ENCODE measurements around the gene ADARB2. TPM values are rescaled to one million over a fixed set of nuclear protein-coding genes. Genes with fewer than 3 reads are reported as not detected.

The ADARB2 gene
- total and polyA plus RNA-seq, 3 donors from 2014 or later: 8.5 to 13.0 (median 10.4) TPM

- TF ChIP-seq POLR2A (IDR thresholded peaks at IDR 0.05): no peak
- TF ChIP-seq, protein P1, sequence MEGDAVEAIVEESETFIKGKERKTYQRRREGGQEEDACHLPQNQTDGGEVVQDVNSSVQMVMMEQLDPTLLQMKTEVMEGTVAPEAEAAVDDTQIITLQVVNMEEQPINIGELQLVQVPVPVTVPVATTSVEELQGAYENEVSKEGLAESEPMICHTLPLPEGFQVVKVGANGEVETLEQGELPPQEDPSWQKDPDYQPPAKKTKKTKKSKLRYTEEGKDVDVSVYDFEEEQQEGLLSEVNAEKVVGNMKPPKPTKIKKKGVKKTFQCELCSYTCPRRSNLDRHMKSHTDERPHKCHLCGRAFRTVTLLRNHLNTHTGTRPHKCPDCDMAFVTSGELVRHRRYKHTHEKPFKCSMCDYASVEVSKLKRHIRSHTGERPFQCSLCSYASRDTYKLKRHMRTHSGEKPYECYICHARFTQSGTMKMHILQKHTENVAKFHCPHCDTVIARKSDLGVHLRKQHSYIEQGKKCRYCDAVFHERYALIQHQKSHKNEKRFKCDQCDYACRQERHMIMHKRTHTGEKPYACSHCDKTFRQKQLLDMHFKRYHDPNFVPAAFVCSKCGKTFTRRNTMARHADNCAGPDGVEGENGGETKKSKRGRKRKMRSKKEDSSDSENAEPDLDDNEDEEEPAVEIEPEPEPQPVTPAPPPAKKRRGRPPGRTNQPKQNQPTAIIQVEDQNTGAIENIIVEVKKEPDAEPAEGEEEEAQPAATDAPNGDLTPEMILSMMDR (IDR thresholded peaks at IDR 0.05): no peak
- intact Hi-C loops (cut with DNase I; ENCODE audit: low total_unique reads): no loop called here
Measured at GRCh38 chr10:1452777-1453176, 284.5 kb downstream of the ADARB2 start.

GRCh38 chr10:1451941-1452340 lies 285.4 kb downstream of the ADARB2 start:
- no peaks in the 10 kb centered on the region for H3K4me1 ChIP-seq
- H3K36me3 ChIP-seq (ENCODE audit: low read depth, missing control alignments): no peaks in the 10 kb centered on the region
- no peaks in the 10 kb centered on the region for H3K27me3 ChIP-seq
- no peak for TF ChIP-seq POLR2A (IDR thresholded peaks at IDR 0.05)
- TF ChIP-seq, protein P1 (IDR thresholded peaks at IDR 0.05): no peak
- H3K27ac ChIP-seq: no peak overlapping the region
- H3K9me3 ChIP-seq: no peaks in the 10 kb centered on the region
- DNase-seq: no peak
- 81 to 92% methylated on average over 7 of the region's 7 CpGs for WGBS, 2 donors
- no peak overlapping the region for H3K4me3 ChIP-seq
- intact Hi-C loops (cut with DNase I; ENCODE audit: low total_unique reads): no loop called here

More at GRCh38 chr10:1452777-1453176, 284.5 kb downstream of the ADARB2 start:
- no peak for DNase-seq
- Histone ChIP-seq H3K27ac (no peak overlapping the region), H3K4me1 (no peaks in the 10 kb centered on the region), H3K9me3 (no peaks in the 10 kb centered on the region), H3K36me3 (ENCODE audit: low read depth, missing control alignments) (no peaks in the 10 kb centered on the region), H3K27me3 (no peaks in the 10 kb centered on the region), H3K4me3 (no peak overlapping the region)
- 52 to 68% methylated on average over 7 to 8 of the region's 8 CpGs for WGBS, 2 donors

DNA sequence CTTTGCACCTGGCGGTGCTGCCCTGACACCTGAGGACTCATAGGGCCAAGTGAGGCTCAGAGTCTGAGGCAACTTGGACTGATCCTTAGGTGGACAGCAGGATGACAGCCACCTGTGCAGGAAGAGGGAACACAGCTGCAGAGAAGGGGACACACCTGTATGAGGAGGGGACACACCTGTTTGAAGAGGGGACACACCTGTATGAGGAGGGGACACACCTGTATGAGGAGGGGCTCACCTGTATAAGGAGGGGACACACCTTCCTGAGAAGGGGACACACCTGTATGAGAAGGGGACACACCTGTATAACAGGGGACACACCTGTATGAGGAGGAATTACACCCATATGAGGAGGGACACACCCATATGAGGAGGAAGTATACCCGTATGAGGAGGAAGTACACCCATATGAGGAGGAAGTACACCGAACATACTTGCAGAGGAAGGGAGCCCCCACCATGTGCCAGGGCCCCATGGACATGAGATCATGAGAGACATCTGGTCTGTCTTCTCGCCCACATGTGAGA lies 285.9 kb downstream of the ADARB2 start:
- intact Hi-C loops (cut with DNase I; ENCODE audit: low total_unique reads): no loop called here
- no peak for DNase-seq
- TF ChIP-seq POLR2A (IDR thresholded peaks at IDR 0.05): no peak
- TF ChIP-seq, protein P1 (IDR thresholded peaks at IDR 0.05): no peak
- Histone ChIP-seq H3K27ac (no peak overlapping the region), H3K4me1 (no peaks in the 10 kb centered on the region), H3K27me3 (no peaks in the 10 kb centered on the region), H3K36me3 (ENCODE audit: low read depth, missing control alignments) (no peaks in the 10 kb centered on the region), H3K4me3 (no peak overlapping the region), H3K9me3 (no peaks in the 10 kb centered on the region)
- WGBS, 2 donors: 73 to 79% methylated on average over 4 of the region's 4 CpGs

DNA sequence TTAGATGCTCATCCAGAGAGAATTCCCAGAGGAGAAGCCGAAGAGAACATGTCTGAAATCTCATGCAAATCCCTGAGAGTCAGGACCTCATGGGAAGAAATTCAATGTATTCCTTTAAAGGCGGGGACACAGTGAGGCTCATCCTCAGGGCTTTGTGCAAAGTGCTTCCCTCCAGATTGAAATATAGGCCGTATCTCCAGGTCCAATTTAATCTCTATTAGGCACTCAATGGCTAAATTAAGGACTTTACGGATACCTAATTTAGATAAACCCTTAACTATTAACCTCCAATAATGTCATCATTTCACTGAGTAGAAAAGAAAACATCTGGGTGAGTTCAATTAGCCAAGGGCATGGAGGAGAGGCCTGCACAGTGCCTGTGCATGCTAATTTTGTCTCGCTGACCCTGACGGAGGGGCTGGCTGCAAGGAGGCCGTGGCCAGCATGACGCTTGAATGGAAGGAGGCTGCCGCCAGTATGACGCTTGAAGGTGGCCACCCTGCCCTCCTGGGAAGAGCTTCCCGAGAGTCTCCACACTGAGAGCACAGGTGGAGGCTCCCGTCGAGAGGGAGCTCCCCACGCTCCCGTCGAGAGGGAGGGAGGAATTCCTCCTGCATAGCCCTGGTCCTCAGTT lies 287.6 kb downstream of the ADARB2 start:
- no peak for TF ChIP-seq POLR2A (IDR thresholded peaks at IDR 0.05)
- TF ChIP-seq, protein P1 (IDR thresholded peaks at IDR 0.05): no peak
- H3K4me1 ChIP-seq: no peaks in the 10 kb centered on the region
- DNase-seq: no peak
- H3K36me3 ChIP-seq (ENCODE audit: low read depth, missing control alignments): no peaks in the 10 kb centered on the region
- H3K9me3 ChIP-seq: no peaks in the 10 kb centered on the region
- no peak overlapping the region for H3K4me3 ChIP-seq
- 39 to 49% methylated on average over 16 of the region's 16 CpGs for WGBS, 2 donors
- H3K27ac ChIP-seq: no peak overlapping the region
- intact Hi-C loops (cut with DNase I; ENCODE audit: low total_unique reads): no loop called here
- H3K27me3 ChIP-seq: no peaks in the 10 kb centered on the region

DNA sequence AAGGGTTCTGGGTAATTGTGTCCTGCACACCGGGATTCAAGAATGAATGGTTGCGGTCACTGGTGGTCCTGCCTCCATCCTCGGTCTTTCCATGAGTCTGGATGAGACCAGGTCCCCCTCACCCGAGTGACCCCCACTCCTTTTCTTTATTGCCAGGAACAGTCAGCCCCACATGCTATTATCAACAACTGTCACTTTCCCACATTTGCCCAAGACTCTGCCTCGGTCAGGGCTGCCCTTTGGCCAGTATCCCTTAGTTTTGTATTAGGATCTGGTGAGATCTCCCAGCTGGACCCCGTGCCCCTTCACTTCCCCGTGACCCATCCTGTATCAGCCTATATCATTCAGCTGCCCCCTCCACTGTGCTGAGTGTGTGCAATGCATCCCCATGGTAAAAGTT lies 288.3 kb downstream of the ADARB2 start:
- Histone ChIP-seq H3K4me3 (no peak overlapping the region), H3K27ac (no peak overlapping the region), H3K27me3 (no peaks in the 10 kb centered on the region), H3K4me1 (no peaks in the 10 kb centered on the region), H3K36me3 (ENCODE audit: low read depth, missing control alignments) (no peaks in the 10 kb centered on the region), H3K9me3 (no peaks in the 10 kb centered on the region)
- intact Hi-C loops (cut with DNase I; ENCODE audit: low total_unique reads): no loop called here
- no peak for DNase-seq
- no peak for TF ChIP-seq POLR2A (IDR thresholded peaks at IDR 0.05)
- TF ChIP-seq, protein P1 (IDR thresholded peaks at IDR 0.05): no peak
- 86 to 89% methylated on average over 7 of the region's 7 CpGs for WGBS, 2 donors

Measured in testis (tissue), 3 donors.